ENCODE data around the gene RPL34.

RPL34 gene

DNA sequence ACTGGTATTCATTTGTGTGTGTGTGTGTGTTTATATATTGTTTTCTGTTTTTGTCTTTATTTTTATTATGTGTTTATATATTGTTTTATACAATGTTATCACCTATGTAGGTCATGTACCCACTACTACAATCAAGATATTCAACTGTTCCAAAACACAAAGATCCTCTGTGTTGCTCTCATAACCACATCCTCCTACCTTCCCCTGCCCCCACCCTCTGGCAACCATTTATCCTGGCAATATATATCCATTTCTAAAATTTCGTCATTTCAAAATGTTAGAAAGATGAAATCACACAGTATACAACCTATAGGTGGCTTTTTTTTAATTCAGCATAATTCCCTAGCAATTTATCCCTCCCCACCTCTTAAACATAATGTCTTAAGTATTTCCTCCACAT is 18.8 kb upstream of the RPL34 start:
- Histone ChIP-seq H3K9ac (ENCODE audit: low read length) (no peak overlapping the region), H3K27me3 (ENCODE audit: control insufficient read depth in 1 of 2, insufficient read depth in 2 of 2, low read length in 2 of 2) (no peaks in the 10 kb centered on the region), H3K27ac (ENCODE audit: low read depth, low read length) (no peak overlapping the region), H3K9me3 (ENCODE audit: low read length) (no peaks in the 10 kb centered on the region), H3K36me3 (ENCODE audit: insufficient read depth, low read length) (no peaks in the 10 kb centered on the region), H3K4me3 (ENCODE audit: low read depth in 1 of 2, low read length in 2 of 2) (no peak overlapping the region), H3K4me1 (ENCODE audit: insufficient read depth, low read length) (no peaks in the 10 kb centered on the region)

GRCh38 chr4:108602163-108602562 is 18.2 kb upstream of the RPL34 start:
- Histone ChIP-seq H3K27ac (ENCODE audit: low read depth, low read length) (no peak overlapping the region), H3K27me3 (ENCODE audit: control insufficient read depth in 1 of 2, insufficient read depth in 2 of 2, low read length in 2 of 2) (no peaks in the 10 kb centered on the region), H3K4me3 (ENCODE audit: low read depth in 1 of 2, low read length in 2 of 2) (no peak overlapping the region), H3K9me3 (ENCODE audit: low read length) (no peaks in the 10 kb centered on the region), H3K9ac (ENCODE audit: low read length) (no peak overlapping the region), H3K36me3 (ENCODE audit: insufficient read depth, low read length) (no peaks in the 10 kb centered on the region), H3K4me1 (ENCODE audit: insufficient read depth, low read length) (no peaks in the 10 kb centered on the region)

DNA sequence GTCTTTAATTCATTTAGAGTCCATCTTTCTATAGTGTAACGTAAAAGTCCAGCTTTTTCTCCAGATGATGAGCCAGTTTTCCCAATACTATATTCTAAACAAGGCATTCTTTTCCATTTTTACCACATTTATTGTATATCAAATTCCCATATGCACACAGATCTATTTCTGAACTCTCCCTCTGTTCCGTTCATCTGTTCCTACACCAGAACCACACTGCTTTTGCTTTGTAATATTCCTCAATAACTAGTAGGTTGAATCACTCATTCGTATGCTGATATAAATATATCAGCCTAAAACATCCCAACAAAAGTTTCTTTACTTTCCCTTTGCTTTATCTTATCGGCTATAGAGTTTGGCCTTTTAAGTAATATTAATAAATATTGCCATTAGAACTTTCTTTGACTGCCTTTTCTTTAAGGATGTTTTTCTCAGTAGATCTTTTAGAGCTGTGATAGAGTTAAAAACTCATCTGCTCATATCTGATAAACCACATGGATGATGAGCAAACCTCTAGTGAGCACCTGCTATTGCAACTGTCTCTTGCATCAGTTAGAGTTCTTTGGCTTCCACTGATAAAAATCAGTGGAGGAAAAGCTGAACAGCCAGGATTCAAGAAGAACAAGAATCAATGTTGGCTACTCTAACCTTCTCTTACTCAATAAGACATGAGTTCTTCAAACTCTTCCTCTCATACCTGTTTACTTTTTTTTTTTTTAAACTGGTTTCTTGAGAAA is 13.1 kb upstream of the RPL34 start:
- no peak overlapping the region for H3K4me3 ChIP-seq (ENCODE audit: low read depth in 1 of 2, low read length in 2 of 2)
- no peak overlapping the region for H3K9ac ChIP-seq (ENCODE audit: low read length)
- H3K4me1 ChIP-seq (ENCODE audit: insufficient read depth, low read length): no peaks in the 10 kb centered on the region
- H3K27ac ChIP-seq (ENCODE audit: low read depth, low read length): no peak overlapping the region
- H3K36me3 ChIP-seq (ENCODE audit: insufficient read depth, low read length): no peaks in the 10 kb centered on the region
- H3K27me3 ChIP-seq (ENCODE audit: control insufficient read depth in 1 of 2, insufficient read depth in 2 of 2, low read length in 2 of 2): no peaks in the 10 kb centered on the region
- no peaks in the 10 kb centered on the region for H3K9me3 ChIP-seq (ENCODE audit: low read length)

DNA sequence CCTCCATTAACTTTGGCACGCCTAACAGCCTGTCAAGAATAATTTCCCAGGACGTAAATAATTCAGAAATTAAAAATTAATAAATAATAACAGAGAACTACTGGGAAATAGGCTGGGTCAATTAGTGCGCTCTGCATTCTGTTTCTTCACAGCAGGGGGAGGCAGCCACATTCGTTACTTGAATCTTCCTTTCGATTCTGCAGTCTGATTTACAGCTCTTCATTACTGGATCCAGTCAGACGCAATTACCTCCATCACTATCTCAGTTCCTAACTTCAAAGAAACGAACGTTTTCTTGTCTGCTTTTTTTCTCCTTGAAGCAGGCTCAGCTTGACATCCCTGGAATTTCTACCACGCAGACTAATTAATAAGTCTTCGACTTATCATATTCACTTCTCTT is 9.0 kb upstream of the RPL34 start:
- H3K4me3 ChIP-seq (ENCODE audit: low read depth in 1 of 2, low read length in 2 of 2): no peak overlapping the region

GRCh38 chr4:108612365-108612764 is 8.0 kb upstream of the RPL34 start:
- Histone ChIP-seq H3K4me3 (ENCODE audit: low read depth in 1 of 2, low read length in 2 of 2) (no peak overlapping the region), H3K27ac (ENCODE audit: low read depth, low read length) (no peak overlapping the region), H3K4me1 (ENCODE audit: insufficient read depth, low read length) (no peaks in the 10 kb centered on the region)

More for the DNA sequence above, 9.0 kb upstream of the RPL34 start:
- H3K36me3 ChIP-seq (ENCODE audit: insufficient read depth, low read length): no peaks in the 10 kb centered on the region
- H3K9ac ChIP-seq (ENCODE audit: low read length): no peak overlapping the region
- H3K27ac ChIP-seq (ENCODE audit: low read depth, low read length): no peak overlapping the region
- no peaks in the 10 kb centered on the region for H3K4me1 ChIP-seq (ENCODE audit: insufficient read depth, low read length)
- H3K27me3 ChIP-seq (ENCODE audit: control insufficient read depth in 1 of 2, insufficient read depth in 2 of 2, low read length in 2 of 2): no peaks in the 10 kb centered on the region
- peaks cover 3% of the 10 kb centered on the region for H3K9me3 ChIP-seq (ENCODE audit: low read length)

DNA sequence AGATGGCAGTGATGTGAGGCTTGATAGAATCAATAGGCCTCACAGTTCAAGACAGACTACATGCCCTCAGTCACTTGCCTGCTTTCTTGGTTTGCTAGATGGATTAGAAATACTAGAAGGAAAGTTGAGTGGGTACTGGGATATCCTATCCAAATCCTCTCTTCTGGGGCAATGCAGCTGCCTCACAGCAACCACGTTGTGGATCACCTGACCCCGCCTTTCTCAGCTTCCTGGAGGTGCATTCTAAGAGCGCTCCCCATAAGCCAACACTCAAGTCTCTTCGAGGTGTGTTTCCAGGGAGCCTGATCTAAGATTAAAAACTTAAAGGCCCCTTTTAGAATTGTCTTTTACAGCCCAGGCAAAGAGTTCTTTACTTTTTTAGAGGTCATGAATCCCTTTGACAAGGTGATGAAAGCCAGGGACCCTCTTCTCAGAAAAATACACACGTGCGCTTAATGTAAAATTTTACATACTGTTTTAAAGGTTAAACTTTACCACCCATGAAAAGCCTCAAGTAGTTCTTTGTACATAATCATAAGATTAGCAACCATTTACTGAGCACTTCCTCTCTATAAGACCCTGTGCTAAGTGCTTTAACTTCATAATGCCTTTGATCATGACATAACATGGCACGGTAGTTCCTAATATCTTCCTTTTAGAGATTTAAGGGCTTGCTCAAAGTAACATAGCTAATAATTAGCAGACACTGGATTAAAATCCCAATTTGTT is 840 bp upstream of the RPL34 start:
- Histone ChIP-seq H3K27me3 (ENCODE audit: control insufficient read depth in 1 of 2, insufficient read depth in 2 of 2, low read length in 2 of 2) (no peaks in the 10 kb centered on the region), H3K4me1 (ENCODE audit: insufficient read depth, low read length) (peaks cover 13% of the 10 kb centered on the region), H3K4me3 (ENCODE audit: low read depth in 1 of 2, low read length in 2 of 2) (peak overlapping the region; percentile 21 to 87), H3K9ac (ENCODE audit: low read length) (peak overlapping the region; percentile 4), H3K9me3 (ENCODE audit: low read length) (peaks cover 3% of the 10 kb centered on the region), H3K27ac (ENCODE audit: low read depth, low read length) (peak overlapping the region; percentile 65), H3K36me3 (ENCODE audit: insufficient read depth, low read length) (peaks cover 30% of the 10 kb centered on the region)

More at GRCh38 chr4:108612365-108612764, 8.0 kb upstream of the RPL34 start:
- Histone ChIP-seq H3K36me3 (ENCODE audit: insufficient read depth, low read length) (no peaks in the 10 kb centered on the region), H3K27me3 (ENCODE audit: control insufficient read depth in 1 of 2, insufficient read depth in 2 of 2, low read length in 2 of 2) (no peaks in the 10 kb centered on the region), H3K9me3 (ENCODE audit: low read length) (peaks cover 3% of the 10 kb centered on the region), H3K9ac (ENCODE audit: low read length) (no peak overlapping the region)

GRCh38 chr4:108620933-108621905 is 843 bp downstream of the RPL34 start:
- peak overlapping the region; percentile 64 for H3K27ac ChIP-seq (ENCODE audit: low read depth, low read length)
- peaks cover 13% of the 10 kb centered on the region for H3K4me1 ChIP-seq (ENCODE audit: insufficient read depth, low read length)
- peak overlapping the region; percentile 80 for H3K9ac ChIP-seq (ENCODE audit: low read length)
- H3K4me3 ChIP-seq (ENCODE audit: low read depth in 1 of 2, low read length in 2 of 2): peak overlapping the region; percentile 82 to 87
- H3K9me3 ChIP-seq (ENCODE audit: low read length): no peaks in the 10 kb centered on the region
- H3K27me3 ChIP-seq (ENCODE audit: control insufficient read depth in 1 of 2, insufficient read depth in 2 of 2, low read length in 2 of 2): no peaks in the 10 kb centered on the region
- H3K36me3 ChIP-seq (ENCODE audit: insufficient read depth, low read length): peaks cover 44% of the 10 kb centered on the region

GRCh38 chr4:108622022-108622421 is 1.6 kb downstream of the RPL34 start:
- no peaks in the 10 kb centered on the region for H3K27me3 ChIP-seq (ENCODE audit: control insufficient read depth in 1 of 2, insufficient read depth in 2 of 2, low read length in 2 of 2)
- peaks cover 44% of the 10 kb centered on the region for H3K36me3 ChIP-seq (ENCODE audit: insufficient read depth, low read length)
- peaks cover 13% of the 10 kb centered on the region for H3K4me1 ChIP-seq (ENCODE audit: insufficient read depth, low read length)
- no peak overlapping the region for H3K27ac ChIP-seq (ENCODE audit: low read depth, low read length)
- H3K9me3 ChIP-seq (ENCODE audit: low read length): no peaks in the 10 kb centered on the region
- no peak overlapping the region for H3K4me3 ChIP-seq (ENCODE audit: low read depth in 1 of 2, low read length in 2 of 2)
- no peak overlapping the region for H3K9ac ChIP-seq (ENCODE audit: low read length)

GRCh38 chr4:108622828-108623227 is 2.5 kb downstream of the RPL34 start:
- no peaks in the 10 kb centered on the region for H3K9me3 ChIP-seq (ENCODE audit: low read length)
- no peaks in the 10 kb centered on the region for H3K27me3 ChIP-seq (ENCODE audit: control insufficient read depth in 1 of 2, insufficient read depth in 2 of 2, low read length in 2 of 2)
- peaks cover 51% of the 10 kb centered on the region for H3K36me3 ChIP-seq (ENCODE audit: insufficient read depth, low read length)
- H3K27ac ChIP-seq (ENCODE audit: low read depth, low read length): no peak overlapping the region
- no peak overlapping the region for H3K9ac ChIP-seq (ENCODE audit: low read length)
- peaks cover 13% of the 10 kb centered on the region for H3K4me1 ChIP-seq (ENCODE audit: insufficient read depth, low read length)
- no peak overlapping the region for H3K4me3 ChIP-seq (ENCODE audit: low read depth in 1 of 2, low read length in 2 of 2)

GRCh38 chr4:108624263-108625056 is 4.1 kb downstream of the RPL34 start:
- Histone ChIP-seq H3K27me3 (ENCODE audit: control insufficient read depth in 1 of 2, insufficient read depth in 2 of 2, low read length in 2 of 2) (no peaks in the 10 kb centered on the region), H3K4me3 (ENCODE audit: low read depth in 1 of 2, low read length in 2 of 2) (no peak overlapping the region), H3K4me1 (ENCODE audit: insufficient read depth, low read length) (peaks cover 13% of the 10 kb centered on the region), H3K9me3 (ENCODE audit: low read length) (no peaks in the 10 kb centered on the region), H3K36me3 (ENCODE audit: insufficient read depth, low read length) (peaks cover 58% of the 10 kb centered on the region), H3K27ac (ENCODE audit: low read depth, low read length) (no peak overlapping the region), H3K9ac (ENCODE audit: low read length) (no peak overlapping the region)
